Activated T-cell treated with anti-CD3 and anti-CD28 coated beads for 4 hours (primary cell): ENCODE measurements around the gene CACNA1E.
"Not testable (repeated sequence)": the region's sequence is repeated elsewhere in the genome, so short reads cannot be mapped to it uniquely, and the experiment has no call there.

Source experiments
- DNase-seq: peaks from one replicate; pipeline ENCODE4 v3.0.0-alpha.2; 2020

CACNA1E gene

DNA sequence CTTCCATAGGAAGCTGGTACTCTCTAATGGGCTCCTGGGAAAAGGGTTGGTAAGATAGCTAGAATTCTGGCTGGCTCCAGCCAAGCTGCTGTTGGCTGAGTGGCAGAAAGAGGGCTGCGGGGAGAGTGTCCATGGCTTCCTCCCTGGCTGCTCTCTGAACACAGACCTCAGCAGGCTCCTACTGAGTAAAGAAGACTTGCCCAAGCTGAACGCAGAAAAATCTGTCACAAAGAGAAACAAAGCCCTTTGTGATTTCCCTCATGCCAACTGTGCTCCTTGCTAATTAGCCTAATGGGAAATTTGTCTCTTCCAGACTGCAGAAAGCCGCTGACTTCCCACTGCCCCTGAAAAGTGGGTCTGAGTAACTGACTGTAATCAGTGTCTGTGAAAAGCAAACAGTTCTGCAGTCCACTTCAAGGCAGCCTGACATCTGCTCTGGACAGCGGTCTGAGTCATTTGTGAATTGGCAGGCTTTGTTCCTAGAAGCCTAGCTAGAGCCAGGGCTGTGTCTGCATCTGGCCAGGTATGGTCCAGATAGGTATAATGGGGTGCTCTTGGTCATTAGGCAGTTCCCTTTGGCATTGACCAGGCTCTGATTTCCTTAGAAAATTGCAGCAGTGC lies 295.4 kb downstream of the CACNA1E start:
- DNase-seq: no peak

DNA sequence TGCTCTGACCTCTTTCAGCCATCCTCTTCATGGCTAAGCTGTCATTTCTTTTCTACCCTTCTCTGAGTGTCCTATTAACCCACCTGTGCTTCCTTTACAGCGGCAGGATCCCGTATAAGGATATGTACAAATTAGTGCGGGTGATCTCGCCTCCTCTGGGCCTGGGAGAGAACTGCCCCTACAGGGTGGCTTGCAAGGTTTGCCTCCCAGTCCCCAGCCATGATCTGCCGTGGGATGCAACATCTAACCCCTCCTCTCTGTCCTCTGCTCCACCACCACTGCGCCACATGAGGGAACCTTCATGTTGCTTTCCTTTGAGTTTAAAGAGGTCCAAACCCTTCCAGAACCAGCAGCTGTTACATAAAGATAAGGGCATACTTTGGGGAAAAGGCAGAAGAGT lies 296.0 kb downstream of the CACNA1E start:
- DNase-seq: no peak

DNA sequence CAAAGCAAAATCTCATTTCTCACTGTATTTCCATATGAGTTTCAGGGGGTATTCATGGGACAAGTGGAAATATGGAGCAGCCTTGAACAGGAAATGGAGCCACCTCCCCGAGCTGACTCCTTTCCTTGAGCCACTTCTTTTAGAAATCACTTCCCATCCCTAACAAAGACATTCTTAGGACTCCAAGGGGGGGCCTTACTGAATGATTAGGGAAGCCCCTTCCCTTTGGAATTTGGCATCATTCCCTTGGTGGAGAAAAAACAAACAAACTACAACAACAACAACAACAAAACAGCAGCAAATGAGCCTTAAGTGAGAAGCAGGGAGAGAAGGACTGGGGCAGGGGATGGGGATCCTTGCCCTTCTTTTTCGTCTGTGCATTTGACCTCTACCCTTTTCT lies 299.9 kb downstream of the CACNA1E start:
- DNase-seq: no peak

DNA sequence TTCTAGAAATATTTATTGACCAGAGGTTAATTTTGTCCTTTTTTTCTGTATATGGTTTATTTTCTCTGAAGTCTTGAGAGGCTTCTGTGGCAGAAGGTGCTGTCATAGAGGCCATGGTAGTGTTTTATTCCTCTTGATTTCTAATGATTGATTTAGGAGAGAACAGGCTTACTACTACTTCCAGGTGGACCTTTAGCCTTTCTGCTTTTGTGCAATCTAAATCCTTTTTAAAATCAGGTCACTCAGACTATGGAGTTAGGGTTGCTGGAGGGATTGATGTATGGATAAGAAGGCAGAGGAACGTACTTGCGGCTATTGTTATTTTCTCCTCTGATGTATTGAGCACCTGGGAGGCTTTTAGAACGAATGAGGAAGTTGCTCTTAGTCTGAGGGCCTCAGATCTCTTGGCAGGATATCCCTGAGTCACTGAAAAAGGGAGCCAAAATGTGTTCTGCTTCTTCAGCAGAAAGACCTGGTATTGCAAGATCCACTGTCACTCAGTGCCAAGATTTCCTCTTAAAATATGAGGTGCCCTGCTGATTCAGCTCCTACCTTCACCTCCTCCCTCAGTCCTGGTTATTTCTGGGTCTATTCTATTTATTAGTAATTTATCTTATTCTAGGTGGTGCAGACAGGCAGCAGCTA lies 300.8 kb downstream of the CACNA1E start:
- DNase-seq: no peak

DNA sequence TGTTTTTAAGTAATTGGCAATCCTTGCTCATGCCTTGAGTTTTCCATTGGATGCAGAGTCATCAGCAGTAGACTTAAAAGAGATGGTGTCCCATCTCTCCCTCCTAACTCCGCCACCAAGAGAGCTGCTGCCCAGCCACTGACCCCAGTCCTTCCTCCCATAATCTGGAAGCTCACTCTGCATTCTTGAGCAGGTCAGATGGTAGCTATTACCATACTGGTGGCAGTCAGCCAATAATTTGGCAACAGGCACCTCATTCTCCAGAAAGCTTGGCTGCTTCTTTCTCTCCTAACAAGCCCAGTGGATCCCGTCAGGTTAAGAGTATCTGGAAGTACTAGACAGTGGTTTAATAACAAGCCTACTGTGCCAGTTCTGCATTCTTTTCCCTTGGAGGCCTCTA lies 306.1 kb downstream of the CACNA1E start:
- no peak for DNase-seq

DNA sequence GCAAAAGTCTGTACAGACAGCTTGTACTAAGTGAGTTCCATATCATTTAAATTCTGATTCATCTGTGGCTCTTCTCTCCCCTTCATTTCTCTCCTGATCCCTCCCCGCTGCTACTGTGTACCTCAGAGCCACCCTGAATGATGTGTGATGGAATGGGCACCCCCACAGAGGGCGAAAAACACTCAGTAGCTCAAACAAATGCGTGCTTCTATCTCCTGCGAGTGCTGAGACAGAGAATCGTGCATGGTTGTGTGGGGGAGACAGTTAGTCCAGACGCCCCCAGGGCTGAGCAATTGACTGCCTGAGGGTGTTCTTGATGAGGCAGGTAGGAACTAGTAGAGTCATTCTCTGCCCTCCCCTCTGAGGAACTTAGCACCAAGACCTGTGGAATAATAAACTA lies 308.4 kb downstream of the CACNA1E start:
- DNase-seq: no peak

DNA sequence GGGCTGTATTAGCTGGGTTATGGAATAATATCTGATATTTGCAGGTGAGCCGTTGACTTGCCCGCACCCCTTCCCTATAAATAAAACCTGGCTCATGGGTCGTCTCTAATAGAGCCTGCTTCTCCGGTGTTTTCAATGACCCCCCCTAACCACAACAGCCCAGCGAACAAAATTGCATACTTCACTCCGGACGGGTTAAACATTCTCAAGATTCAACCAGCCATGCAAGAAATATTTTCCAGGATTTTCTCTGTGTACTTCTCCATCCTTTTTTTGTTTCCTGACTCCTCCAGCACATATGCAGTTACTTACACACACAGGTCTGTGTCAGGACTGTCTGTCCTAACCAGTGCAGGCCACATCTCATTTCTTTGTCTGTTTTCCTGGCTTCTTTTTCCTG lies 310.5 kb downstream of the CACNA1E start:
- no peak for DNase-seq

DNA sequence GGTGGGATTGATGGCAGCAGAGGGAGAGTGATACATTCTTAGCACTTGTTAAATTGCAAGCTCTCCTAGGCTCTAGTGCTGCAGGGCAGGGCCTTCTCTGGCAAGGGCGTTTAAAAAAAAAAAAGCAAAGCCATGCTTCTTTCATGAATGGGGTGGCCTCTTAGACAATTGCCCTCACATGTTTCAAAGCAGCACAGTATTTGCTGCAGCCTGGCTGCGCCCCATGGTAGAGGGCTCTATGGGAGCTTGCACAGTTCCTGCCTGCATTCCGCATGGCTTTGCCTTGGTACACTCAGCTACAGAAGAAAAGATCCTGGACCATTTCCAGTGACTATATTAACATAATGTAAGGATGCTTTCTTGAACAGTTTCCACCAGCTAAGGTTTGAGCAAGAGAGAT lies 311.0 kb downstream of the CACNA1E start:
- DNase-seq: no peak

DNA sequence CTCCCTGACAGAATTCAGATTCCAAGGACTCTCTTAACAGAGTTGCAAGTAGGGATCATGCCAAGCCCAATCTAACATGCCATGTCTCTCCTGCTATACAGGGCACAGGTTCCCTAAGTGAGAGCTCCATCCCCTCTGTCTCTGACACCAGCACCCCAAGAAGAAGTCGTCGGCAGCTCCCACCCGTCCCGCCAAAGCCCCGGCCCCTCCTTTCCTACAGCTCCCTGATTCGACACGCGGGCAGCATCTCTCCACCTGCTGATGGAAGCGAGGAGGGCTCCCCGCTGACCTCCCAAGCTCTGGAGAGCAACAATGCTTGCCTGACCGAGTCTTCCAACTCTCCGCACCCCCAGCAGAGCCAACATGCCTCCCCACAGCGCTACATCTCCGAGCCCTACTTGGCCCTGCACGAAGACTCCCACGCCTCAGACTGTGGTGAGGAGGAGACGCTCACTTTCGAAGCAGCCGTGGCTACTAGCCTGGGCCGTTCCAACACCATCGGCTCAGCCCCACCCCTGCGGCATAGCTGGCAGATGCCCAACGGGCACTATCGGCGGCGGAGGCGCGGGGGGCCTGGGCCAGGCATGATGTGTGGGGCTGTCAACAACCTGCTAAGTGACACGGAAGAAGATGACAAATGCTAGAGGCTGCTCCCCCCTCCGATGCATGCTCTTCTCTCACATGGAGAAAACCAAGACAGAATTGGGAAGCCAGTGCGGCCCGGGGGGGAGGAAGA lies 315.0 kb downstream of the CACNA1E start:
- no peak for DNase-seq

DNA sequence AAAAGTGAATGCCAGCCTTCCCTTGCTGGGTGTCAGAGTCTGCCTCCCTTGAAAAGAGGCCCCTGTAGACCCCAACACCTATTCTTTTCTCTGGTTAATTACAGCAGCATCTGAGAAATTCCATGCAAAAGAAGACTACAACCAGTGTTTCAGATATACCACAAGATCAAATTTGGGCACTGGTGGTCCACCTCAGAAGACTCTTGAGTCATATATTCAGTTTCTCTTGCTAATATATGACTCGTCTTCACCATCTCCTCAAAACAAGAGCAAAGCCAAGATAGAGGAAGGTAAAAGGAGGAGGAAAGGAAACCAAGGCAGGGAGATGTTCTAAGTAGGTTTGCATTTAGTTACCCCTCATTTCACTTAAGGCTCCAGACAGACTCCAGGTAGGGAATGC lies 318.3 kb downstream of the CACNA1E start:
- no peak for DNase-seq

DNA sequence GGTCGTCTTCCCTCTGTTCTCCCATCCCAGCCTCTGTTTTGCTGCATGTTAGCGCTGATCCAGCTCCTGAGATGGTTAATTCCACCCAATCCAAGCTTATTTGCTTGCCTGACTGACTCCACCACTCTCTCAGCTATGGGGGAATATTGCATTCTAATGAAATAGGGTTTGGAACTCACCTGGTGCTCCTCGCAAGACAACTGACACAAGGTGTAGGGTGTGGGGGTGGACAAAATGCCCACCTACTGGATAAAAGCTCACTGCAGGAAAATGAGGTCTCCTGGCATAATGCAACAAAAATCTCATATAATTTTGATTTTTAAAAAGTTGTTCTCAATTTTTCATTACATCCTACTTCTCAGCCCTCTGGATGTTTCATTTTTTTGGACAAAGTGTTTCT lies 319.1 kb downstream of the CACNA1E start:
- DNase-seq: no peak

DNA sequence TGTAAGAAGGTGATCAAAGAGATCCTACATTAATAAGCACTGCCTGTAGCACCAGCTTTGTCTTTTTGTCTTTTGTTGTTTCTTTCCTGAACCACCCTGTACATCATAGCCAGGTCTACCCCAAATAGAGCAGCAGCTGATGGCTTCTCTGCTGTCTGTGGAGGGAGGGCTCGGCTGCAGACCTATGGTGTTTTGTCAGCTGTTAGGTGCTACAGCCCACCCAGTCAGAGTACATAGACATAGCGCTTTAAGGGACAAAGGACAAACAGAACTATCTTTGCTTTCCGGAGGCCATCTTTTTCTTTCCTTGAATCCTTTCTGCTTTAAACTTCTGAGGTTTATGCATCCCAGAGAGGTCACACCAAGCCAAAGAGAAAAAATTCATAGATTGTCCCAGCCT lies 320.1 kb downstream of the CACNA1E start:
- no peak for DNase-seq

DNA sequence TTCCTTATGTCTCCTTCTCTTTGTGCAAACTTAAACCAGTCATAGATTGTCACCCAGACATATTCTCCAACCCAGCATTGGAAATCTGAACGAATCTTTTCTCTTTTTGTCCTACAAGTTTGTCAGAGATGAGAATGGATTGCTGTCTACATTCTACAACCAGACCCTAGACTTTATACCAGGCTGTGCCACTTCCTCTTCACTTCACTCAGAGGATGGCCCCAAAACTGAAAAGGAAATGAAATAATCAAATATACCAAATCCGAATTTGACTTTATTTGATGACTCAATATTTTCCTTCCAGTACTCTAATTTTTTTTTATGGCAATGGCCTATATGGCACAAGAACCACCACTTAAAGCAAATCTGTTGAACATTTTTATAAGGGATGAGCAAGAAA lies 321.7 kb downstream of the CACNA1E start:
- no peak for DNase-seq

DNA sequence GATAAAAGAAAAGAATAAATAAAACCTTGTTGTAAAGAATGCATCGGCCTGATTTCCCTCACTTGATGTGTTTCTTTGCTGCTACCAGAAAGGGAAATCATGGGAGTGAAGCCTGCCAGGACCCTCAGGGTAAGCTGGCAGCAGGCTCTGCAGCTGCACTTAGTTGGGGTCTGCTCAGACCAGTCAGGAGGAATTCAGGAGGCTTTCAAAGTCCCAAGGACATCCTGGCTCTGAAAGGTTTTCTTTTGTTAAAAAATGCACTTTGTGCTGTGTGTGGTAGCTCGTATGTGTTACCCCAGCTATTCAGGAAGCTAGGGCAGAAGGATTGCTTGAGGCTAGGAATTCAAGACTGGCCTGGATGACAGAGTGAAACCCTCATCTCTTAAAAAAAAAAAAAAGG lies 323.4 kb downstream of the CACNA1E start:
- no peak for DNase-seq

DNA sequence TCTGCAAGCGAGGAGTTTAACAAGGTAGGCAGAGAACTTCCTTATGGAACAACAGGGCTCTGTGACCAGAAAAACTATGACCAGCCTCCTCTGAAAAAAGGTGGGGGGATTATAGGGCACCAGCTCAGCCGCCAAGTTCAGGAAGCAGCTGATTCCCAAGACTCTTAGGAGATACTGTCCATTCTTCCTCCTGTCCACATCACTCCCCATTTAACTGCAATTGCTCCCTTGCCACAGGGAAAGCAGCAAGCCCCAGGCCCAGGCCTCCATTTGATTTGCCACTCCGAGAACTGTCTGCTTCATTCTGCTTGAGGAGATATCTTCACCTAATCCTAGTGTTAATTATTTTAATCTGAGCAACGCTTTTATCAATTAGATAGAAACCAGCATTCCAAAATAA lies 323.9 kb downstream of the CACNA1E start:
- no peak for DNase-seq

DNA sequence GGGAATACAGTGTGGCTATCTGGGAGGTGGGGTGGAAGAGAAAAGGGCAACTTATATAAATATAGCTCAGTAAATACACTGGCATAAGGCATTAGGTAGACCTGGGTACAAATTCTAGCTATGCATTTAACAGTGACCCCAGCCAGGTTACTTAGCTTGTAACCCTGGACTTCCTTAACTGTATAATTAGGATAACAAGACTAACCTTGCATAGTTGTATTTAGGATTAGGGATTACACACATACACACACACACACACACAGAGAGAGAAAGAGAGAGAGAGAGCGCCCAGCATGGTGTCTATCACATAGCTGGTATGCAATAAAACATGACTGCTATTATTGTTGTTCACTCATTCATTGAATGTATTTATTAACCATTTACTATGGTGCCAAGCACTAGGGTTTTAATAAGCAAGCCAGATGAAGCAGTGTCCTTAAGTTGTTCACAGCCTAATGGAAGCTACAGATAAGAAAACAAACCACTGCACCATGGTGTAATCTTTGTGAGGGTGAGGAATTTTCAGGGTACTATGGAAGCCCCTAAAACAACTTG lies 326.8 kb downstream of the CACNA1E start:
- DNase-seq: no peak

DNA sequence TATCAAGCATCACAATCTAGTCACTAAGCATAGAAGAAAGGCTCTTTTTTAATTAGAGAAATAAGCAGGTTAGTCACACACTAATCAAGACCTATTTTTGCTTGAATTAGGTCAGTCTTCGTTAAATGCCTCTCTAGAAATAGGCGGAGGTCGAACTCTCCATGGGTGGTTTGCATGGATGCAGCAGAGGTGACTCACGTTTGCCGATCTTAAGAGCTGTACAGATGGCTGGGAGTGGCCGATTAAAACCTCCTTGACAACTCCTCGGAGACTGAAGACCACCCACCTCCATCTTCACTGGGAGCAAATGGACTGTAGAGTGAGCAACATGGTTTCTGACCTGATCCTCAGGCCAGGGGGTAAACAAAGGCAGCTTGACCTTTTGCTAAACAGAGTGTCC lies 328.9 kb downstream of the CACNA1E start:
- DNase-seq: no peak

DNA sequence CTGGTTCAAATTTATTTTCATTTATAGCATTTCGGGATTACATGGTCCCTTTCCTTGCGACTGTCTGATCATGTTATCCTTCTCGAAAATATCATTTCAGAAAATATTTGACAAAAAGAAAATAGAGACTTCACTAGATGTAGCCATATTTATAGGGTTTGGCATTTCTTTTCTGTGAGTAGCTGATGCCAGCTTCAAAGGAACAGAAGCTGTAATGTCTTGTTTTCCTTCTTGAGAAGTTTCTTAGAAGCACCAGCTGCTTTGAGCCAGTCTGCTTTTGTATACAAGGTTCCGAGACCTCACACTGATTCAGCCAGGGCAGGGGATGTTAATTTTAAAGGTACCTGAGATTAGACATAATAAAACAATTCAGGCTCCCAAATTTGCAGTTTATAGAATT lies 329.9 kb downstream of the CACNA1E start:
- DNase-seq: no peak

DNA sequence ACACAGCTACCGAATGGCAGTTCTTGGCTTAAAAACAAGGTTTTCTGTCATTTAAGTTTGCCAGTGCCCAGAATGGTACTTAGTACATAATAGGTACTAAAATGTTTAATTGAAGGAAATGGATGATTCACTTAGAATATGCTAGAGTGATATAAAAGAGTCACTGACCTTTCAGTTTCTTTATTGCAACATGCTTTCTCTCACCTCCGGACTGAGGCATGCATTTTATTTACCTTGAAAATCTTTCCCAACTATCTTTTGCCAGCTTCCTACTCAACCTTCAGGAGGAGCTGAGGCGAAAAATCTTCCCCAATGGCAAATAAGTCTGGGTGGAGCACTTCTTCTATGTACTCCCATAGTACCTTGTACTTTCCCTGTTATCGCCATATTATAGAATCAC lies 333.3 kb downstream of the CACNA1E start:
- no peak for DNase-seq

DNA sequence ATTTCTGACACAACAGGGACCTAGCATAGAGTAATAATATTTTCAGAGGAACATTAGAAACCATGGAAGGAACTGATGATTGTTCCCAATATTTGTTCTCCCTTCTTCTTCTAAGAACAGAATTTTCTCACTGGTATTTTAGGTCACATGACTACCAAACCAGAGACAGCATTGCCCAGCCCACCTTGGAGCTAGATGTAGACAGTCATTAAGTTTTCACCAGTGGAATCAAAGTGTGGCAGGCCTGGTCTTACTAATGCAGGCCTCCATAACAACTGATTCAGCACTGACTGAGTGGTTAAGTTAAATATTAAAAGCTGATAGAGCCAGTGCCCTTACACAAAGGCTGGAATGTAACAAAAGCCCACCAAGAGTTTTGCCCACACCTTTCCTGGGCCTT lies 333.8 kb downstream of the CACNA1E start:
- DNase-seq: no peak

DNA sequence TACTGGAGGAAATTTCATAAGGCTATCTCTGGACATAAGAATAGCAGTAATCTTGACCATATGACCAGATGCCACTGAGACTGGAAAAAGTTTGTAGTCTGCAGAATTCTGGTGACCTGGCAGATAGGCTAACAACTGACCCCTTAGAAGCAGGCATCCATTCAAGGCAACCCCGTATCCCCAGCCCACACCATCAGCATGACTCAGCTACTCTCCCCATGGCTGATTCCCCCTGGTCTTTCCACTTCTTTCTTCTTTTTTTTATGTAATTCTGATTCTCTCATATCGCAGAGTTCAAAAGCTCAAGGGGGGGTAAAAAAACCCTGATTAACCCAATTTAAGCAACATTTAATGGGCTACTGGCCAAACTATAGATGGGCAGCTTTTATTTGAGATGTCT lies 335.1 kb downstream of the CACNA1E start:
- DNase-seq: no peak

DNA sequence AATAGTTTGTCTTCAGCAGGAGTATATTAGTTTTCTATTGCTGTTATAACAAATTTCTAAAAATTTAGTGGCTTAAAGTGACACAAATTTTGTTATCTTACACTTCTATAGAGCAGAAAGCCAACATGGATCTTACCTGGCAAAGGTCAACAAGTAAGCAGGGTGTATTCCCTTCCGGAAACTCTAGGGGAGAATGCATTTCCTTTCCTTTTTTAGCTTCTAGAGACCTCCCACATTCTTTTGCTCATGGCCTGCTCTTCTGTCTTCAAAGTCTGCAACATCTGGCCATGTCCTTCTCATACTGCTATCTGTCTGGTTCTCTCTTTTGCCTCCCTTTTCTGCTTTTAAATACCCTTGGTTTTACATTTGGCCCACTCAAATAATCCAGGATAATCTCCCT lies 335.6 kb downstream of the CACNA1E start:
- DNase-seq: no peak

DNA sequence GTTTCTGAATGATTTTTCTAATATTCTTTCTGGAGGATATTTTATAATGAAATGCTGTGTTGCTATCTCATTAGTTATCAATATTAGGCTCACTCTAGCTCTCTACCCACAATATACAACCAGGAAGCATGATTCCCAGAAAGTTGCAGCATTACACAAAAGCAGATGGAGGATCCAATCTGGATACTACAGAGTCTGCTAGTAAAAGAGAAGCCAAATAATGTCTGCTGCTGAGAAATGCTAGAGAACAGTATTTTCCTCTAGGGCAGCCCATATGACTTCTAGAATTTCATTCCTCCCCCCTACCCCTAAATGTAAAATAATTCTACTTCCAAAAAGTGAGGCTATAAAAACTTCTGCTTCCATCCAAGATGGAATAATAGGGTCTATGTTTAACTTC lies 338.4 kb downstream of the CACNA1E start:
- no peak for DNase-seq

DNA sequence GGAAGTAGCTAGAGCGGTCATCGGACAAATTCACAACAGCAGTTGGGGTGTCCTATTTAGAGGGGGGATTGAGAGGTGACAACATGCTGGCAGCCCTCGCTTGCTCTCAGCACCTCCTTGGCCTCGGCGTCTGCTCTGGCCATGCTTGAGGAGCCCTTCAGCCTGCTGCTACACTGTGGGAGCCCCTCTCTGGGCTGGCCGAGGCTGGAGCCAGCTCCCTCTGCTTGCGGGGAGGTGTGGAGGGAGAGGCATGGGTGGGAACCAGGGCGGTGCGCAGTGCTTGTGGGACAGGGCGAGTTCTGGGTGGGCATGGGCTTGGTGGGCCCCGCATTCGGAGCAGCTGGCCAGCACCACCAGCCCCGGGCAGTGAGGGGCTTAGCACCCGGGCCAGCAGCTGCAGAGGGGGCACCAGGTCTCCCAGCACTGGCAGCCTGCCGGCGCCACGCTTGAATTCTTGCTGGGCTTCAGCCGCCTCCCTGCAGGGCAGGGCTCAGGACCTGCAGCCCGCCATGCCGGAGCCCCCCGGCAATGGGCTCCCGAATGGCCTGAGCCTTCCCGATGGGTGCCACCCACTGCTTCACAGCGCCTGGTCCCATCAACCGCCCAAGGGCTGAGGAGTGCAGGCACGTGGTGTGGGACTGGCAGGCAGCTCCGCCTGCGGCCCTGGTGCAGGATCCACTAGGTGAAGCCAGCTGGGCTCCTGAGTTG lies 349.0 kb downstream of the CACNA1E start:
- DNase-seq: not testable (repeated sequence)
